GM19328 (cell line): Measurements from ENCODE around the gene PRKCZ.

Source experiments
- ATAC-seq: cut with Tn5 transposase; IDR thresholded peaks from one replicate; pipeline ENCODE4 v1.9.1; 2021; ENCODE audit warnings: mild to moderate bottlenecking, moderate library complexity; ENCODE audit not compliant: unreplicated experiment

Gene PRKCZ

GRCh38 chr1:2024451-2024850 is 25.8 kb upstream of the PRKCZ start:
- ATAC-seq = no peak

- ATAC-seq = no peak
Measured at GRCh38 chr1:2024887-2025286, 25.3 kb upstream of the PRKCZ start.

GRCh38 chr1:2025491-2025981 is 24.7 kb upstream of the PRKCZ start:
- no peak for ATAC-seq

GRCh38 chr1:2027961-2028583 is 22.1 kb upstream of the PRKCZ start:
- ATAC-seq = no peak

- no peak for ATAC-seq
Measured at GRCh38 chr1:2028870-2029560, 21.2 kb upstream of the PRKCZ start.

GRCh38 chr1:2029561-2029960 is 20.6 kb upstream of the PRKCZ start:
- no peak for ATAC-seq

GRCh38 chr1:2030076-2030871 is 19.9 kb upstream of the PRKCZ start:
- ATAC-seq = no peak

- ATAC-seq = no peak
Measured at GRCh38 chr1:2031546-2032540, 18.4 kb upstream of the PRKCZ start.

- ATAC-seq = no peak
Measured at GRCh38 chr1:2032737-2033136, 17.5 kb upstream of the PRKCZ start.

- no peak for ATAC-seq
Measured at GRCh38 chr1:2033165-2033564, 17.0 kb upstream of the PRKCZ start.

- ATAC-seq = no peak
Measured at GRCh38 chr1:2036287-2036686, 13.9 kb upstream of the PRKCZ start.

- ATAC-seq = no peak
Measured at GRCh38 chr1:2037314-2037979, 12.8 kb upstream of the PRKCZ start.

- ATAC-seq = no peak
Measured at GRCh38 chr1:2038229-2038628, 12.0 kb upstream of the PRKCZ start.

GRCh38 chr1:2039251-2039650 is 11.0 kb upstream of the PRKCZ start:
- no peak for ATAC-seq

GRCh38 chr1:2041305-2041704 is 8.9 kb upstream of the PRKCZ start:
- no peak for ATAC-seq

- ATAC-seq = no peak
Measured at GRCh38 chr1:2041887-2042286, 8.3 kb upstream of the PRKCZ start.

GRCh38 chr1:2042830-2043773 is 7.1 kb upstream of the PRKCZ start:
- no peak for ATAC-seq

- ATAC-seq = no peak
Measured at GRCh38 chr1:2043886-2044285, 6.3 kb upstream of the PRKCZ start.
